LHCN-M2 (cell line): ENCODE results near the gene MYL12B. TPM values are rescaled to one million over a fixed set of nuclear protein-coding genes. Genes with fewer than 3 reads are reported as not detected.
"Not testable (repeated sequence)": the region's sequence is repeated elsewhere in the genome, so short reads cannot be mapped to it uniquely, and the experiment has no call there.

Experiments used
- DNase-seq: peaks from one replicate; pipeline ENCODE4 v3.0.0-alpha.2; 2012; ENCODE audit warnings: low read depth
- polyA plus RNA-seq: library from polyadenylated mRNA; unstranded; fragments of >200 nt; gene quantifications from one replicate; pipeline ENCODE4 v1.2.1, GENCODE V29; 2012; ENCODE audit warnings: missing spikeins
- total RNA-seq: library from RNA; depleted of rRNA; stranded (reverse); fragments of >200 nt; gene quantifications from 2 replicates; pipeline ENCODE4 v1.2.3, GENCODE V29; 2014; rRNA removed

MYL12B gene
- 378 and 399 TPM in 2 replicates for total RNA-seq
- 781 TPM for polyA plus RNA-seq

DNA sequence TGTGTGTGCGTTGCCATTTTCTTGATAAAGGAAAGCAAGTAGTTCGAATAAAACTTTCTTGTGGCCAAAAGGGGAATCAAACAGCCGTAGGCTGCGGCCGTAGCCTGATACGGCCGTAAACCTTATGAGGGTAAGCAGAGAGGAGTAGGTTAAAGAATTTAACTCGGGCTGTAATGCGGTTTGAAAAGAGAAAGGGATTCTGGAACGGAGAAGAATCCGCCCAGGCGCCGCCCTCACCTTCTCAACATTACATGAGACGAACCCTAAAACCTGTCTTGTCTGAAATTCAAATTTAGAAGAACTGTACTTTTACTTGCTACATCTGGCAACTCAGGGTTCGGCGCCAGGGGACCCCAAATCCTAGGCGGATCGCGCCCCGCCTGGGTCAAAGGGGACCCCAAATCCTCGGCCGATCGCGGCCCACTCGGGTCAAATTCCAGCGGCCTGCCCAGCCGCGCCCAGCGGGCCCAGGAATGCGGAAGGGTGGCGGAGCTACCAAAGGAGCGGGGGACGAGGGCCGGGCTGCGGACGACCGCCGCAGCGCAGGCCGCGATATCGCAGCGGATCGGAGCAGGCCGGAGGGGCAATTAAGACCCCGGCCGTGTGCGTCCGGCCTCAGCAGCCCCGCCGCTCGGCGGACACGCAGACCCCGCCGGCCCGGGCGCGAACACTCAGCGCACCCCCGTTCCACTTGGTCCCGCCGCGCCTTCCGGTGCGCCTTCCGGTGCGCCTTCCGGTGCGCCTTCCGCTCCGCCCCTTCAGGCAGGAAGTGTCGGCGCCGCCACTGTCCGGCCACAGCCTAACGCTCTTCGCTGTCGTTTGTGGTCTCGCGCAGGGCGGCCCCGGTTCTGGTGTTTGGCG lies at the start of gene MYL12B:
MYL12B (plus strand) TSS at position 761 of the 861 bp plus-strand sequence. CDS start 10,766 bp downstream, outside the sequence.
- DNase-seq = peak; percentile 81

DNA sequence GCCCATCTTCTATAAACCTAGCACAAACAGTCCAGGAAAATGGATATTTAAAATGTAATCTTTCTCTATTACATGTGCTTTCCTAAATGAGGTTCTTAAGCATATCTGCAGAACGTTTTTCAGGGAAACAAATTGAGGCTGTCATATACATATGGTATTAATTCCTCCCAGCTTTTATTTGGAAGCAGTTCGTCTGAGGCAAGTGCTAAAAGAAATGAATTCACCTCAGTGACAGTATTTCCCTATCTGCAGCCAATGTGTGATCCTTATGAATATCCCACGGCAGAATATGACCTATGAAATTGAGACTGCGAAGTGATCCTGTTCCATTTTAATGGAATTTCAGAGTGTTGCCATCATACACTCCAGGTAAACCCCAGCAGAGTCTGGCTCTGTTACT lies 49.3 kb upstream of the MYL12B start:
- DNase-seq = no peak

DNA sequence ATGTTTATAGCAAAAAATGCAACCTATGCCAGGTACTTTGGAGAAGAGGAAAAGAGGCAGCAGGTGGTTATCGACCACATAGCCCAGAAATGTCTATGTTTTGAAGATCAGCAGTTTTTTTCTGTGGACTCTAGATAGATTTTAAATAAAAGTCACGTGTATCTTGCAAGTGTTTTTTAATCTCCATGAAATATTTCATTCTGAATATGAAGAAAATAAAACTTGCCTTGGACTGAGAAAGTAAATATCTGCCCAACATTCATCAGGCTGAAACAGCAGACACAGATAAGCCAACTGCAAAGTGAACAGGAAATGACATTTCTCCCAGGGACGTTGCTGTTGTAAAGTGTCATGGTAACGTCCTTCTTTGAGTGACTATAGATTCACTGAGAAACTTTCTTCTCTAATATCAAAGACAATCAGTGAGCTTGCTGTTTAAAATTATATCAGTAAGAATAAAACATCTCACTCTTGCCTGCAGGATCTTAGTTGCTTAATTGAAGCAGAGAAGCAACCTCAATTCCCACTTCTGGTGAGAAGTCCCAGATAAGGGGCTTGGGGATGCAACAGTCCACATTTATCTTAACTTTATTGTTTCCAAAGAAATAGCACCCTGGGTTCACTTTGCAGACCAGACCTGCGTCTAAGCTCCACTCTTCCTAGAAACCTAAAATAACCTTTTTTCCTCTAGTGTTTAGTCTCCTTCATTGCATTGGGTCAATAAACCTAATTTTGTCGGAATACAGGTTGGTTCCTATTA lies 48.5 kb upstream of the MYL12B start:
- peak; percentile 1 for DNase-seq

DNA sequence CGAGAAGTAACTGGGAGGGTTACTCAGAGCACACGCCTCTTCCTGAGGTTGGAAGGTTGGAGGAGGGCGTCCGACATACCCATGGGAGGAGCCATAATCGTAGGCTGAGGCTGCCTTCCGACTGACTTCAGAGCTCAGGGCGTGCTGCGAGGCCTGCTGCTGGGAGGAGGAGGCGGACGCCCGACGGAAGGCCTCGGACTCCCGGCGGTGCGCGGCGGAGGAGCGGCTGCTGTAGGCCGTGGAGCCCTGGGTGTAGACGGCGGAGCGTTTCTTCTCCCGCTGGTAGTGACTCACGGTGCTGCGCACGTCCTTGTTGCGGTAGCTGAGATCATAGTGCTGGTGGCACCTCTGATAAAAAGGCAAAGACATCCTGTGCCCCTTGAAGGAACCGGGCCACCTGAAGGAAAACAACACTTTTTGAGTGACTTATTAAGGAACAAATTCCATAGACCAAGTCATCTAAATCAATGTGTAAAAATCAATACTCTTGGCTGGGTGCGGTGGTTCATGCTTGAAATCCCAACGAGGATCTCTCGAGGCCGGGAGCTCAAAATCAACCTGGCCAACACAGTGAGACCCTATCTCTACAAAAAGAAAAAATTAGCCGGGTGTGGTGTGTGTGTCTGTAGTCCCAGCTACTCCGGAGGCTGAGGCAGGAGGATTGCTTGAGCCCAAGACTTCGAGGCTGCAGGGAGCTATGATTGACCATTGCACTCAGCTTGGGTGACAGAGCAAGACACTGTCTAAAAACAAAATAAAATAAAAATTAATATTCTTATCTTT lies 46.9 kb upstream of the MYL12B start:
- DNase-seq = no peak

DNA sequence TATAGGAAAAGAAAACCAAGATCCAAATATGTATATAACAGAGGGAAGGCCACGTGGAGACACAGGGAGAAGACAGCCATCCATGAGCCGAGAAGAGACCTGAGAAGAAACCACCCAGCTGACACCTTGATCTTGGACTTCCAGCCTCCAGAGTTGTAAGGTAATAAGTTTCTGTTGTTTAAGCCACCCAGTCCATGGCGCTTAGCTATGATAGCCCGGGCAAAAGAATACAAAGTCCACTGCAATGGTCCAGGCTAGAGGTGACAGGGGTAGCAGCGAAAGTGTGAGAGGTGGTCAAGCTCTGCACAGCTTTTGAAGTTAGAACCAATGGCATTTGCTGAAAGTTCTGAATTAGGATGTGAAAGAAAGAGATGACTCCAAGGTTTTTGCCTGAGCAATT lies 44.9 kb upstream of the MYL12B start:
- DNase-seq = no peak

DNA sequence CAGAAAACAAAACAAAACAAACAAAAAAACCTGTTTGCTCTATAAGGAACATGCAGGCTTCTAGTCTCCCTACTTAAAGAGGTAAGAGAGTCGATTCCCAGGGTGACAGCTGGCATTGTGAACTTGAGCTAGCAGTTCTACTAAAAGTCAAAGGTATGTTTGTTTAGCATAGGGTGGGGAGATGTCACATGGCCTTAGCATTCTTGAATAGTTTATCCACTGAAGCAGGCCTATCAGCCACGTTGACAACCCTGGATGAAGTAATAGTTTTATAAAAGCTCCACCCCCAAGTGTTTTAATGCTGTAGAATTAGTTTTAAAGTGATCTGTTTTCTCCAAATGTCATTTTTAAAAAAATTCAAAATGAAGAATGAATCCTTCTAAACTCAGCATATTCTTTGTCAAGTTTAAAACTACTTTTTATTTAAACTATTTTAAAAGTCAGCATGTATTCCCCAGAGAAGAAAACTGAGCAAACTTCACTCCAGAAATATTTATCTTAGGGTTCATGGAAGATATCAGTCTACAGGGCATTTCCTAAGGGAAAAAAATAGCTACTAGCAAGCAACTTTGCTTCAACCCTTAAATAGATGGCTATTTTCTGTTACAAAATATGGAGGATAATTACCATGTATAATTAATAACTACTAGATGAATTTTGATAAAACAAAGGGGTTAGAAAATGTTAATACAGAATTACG lies 43.8 kb upstream of the MYL12B start:
- peak; percentile 19 for DNase-seq

DNA sequence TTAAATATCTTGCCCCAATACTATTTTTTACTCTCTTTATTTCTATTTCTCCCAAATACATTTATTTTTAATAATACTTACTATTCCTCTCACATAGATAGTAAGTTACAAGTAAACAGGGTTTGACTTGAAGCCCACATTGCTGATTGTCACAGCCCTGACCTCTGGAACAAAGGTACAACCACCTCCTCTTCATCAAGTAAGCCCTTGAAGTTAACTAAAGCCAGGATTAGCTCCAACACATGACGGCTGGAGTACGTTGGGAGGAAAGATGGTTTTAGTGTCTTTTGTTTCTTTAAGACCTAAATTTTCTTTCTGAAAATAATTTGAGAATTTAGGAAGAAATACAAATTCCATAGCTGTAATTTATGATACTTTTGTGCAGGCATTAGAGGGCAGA lies 43.1 kb upstream of the MYL12B start:
- no peak for DNase-seq

DNA sequence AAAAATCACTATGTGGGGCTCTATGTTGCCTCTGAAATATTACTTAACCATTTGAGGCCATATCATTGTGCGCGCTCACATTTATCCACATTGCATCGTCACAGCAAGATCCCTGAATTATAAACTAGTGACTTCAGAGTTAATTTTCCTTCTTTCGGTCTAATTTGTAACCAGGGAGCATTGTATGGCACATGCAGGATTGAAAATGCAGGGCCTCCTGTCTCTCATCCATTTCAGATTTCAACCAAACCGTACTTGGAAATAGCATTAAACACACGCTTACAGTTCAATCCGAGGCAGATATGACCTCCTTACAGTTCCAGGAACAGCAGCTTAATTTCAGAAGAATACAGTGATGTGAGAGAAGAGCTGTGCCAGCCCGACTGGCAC lies 42.7 kb upstream of the MYL12B start:
- no peak for DNase-seq

DNA sequence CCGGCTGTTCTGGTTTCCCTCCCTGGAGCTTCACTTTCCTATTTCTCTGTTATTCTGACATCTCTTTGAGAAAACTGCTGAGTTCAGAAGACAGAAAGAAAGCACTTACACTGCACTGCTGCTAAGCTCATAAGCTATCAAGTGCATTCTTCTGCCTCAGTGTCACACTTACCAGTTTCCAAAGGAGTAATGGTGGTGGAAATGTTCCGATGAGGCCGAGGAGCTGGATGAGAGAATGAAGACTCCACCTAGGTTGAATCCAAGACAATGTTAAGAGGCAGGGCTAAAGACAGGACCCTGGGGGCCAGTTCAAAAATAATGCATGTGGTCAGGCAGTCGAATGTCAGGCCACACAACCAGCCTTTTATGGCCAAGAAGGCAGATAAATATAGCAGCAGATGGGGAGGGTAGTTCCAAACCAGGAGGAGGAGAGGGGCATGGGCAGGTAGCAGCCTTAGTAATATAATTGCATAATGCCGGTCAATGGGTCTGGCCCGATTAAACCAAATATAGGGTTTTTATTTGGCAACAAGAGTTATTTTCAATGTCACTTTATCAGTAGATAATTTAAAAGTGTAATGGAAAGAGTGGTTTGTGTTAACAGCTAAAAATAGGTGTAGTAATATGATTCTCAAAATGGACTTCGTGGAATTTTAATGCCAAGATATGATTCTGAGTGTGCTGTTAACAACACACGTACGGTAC lies 42.1 kb upstream of the MYL12B start, which contains the start of gene MYOM1:
MYOM1 (minus strand) TSS at position 338 of the 705 bp plus-strand sequence. CDS start 4,745 bp downstream, outside the sequence.
- DNase-seq = no peak

DNA sequence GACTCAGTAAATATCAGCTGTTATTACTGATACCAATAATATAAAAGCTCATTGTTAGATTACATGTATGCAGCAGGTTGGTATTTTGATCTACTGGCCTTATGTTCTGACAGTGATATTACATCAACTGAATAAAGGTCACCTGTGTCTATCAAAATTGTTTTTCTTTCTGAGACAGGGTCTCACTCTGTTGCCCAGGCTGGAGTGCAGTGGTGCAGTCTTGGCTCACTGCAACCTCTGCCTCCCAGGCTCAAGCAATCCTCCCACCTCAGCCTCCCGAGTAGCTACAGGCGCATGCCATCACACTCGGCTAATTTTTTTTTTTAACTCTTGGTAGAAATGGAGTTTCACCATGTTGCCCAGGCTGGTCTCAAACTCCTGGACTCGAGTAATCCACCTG lies 41.1 kb upstream of the MYL12B start:
- DNase-seq = not testable (repeated sequence)

DNA sequence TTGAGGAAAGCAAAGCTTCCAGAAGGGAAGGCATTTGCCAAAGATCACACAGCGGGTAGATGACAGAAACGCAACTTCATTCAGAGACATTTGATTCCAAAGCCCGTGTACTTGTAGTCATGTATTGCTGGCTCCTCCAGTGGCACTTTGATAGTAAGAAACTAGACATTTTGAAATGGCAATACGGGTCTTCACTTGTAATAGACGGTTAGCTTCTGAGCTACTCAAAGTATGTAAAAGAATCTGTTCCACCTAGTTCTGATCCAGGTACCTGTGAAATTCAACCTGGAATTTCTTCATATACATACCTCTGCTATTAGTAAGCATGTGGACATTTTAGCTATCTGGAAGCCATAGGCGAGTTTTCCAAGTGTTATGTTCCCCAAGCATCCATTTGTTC lies 40.4 kb upstream of the MYL12B start:
- DNase-seq = no peak

DNA sequence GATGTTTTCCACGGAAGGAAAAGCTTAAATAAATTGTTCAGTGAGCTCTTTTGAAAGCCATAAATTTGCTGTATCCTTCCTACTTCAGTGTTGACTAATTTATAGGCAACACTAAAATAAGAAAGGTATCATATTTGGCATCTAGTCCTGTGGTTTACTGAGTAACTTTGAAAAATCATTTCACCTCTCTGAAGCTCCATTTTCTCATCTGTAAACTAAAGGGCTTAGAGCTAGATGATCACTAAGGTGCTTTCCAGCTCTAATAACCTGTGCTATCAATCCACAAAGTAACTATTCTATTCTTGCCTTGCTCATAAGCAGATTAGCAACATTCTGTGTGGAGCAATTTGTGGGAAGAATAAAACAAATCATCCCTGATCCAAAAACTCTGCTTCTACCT lies 38.6 kb upstream of the MYL12B start:
- DNase-seq = no peak

DNA sequence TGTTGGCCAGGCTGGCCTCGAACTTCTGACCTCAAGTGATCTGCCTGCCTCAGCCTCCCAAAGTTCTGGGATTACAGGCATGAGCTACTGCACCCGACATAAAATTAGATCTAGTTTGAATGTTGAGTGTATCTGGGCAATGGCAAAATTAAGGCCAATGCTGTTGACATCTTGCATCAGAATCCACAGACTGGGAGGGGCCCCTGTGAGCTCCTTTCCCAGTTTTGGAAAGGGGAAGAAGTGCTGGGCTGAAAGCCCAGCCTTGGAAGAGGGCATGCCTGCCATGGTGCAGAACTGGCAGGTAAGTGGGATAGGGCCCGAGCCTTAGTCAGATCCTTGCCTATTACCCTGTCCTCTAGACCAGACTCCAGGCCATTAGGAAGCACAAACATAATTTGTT lies 37.7 kb upstream of the MYL12B start:
- DNase-seq = no peak

DNA sequence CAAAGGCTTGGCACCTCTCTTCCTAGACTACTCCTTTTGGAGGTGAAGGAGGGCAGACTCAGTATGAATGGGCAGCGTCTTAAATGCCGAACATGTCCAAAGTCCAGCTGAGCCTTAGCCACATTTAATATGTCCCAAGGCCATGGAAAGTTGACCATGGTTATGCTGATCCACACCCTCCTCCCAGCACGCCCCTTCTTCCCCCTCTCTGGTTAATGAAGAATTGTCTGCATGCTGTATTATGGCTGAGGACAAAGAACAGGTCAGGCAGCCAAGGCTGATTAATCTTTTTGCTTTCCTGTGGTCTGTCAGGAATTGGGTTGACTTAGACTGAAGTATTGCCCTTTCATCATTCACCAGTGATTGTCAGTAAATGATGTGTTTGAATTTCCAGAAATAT lies 36.3 kb upstream of the MYL12B start:
- DNase-seq = no peak

DNA sequence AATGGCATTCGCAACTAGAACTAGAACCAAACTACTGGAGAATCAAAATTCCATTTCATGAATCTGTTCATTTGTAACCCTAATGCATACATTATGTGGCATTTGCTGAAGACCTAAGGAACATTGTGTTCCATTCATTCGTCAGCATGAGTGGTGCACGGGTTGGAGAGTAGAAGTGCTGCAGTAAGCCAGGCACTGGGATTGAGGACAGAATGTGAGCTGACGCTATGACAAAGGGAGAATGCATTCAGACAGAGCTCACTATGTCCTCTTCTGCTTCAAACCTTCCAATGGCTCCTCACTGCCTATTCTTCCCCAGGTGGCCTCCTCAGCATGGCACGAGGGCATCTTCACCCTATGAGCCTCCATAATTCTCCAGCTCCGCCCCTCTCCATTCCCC lies 35.9 kb upstream of the MYL12B start:
- no peak for DNase-seq

DNA sequence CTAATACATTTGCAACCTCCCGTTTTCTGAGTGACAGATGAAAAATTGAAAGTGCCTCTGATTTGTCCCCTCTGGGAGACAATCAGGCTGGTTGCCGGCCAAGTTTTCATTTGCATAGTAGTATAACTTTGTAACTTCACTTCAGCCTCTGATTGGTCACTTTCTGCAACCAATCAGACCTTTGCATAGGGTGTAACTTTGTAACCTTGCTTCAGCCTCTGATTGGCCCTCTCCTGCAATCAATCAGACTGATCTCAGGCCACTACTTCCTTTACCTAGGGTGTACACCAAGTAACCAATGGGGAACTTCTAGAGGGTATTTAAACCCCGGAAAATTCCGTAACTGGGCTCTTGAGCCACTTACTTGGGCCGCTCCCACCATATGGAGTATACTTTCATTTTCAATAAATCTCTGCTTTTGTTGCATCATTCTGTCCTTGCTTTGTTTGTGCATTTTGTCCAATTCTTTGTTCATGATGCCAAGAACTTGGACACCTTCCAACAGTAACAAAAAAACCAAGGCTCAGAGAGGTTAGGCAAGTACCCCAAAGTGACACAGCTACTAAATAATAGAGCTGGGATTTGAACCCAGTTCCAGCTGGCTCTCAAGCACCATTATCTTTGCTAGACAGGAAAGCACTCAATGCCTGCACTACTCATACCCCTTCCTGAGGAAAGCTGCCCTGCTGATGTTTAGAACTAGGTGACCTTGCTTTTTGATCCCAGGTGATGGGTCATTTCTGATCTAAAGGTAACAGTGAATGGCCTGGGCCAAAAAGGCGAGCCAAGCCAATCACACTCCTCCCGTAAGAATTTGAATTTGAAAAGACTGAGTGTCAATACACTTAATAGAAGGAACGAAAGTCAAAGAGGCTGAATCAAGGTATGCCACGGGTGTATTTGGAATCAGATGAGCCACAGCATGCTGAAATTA lies 31.3 kb upstream of the MYL12B start:
- peak; percentile 41 for DNase-seq

DNA sequence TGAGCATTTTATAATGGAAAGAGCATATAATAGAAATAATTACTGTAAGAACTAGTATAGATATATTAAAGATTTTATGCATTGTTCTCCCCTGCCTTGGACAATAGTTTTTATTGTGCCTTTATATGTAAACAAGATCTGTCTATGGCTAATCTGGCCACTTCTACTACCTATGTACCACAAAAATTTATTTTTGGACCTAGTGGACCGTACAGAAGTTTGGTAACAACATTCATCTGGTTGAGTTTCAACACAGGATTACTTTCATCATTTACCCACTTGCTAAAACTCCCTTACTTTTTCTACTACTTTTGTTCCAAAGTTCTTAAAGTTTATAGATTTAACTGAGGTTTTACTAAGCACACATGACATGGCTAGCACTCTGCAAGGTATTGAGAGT lies 28.9 kb upstream of the MYL12B start:
- DNase-seq = no peak

DNA sequence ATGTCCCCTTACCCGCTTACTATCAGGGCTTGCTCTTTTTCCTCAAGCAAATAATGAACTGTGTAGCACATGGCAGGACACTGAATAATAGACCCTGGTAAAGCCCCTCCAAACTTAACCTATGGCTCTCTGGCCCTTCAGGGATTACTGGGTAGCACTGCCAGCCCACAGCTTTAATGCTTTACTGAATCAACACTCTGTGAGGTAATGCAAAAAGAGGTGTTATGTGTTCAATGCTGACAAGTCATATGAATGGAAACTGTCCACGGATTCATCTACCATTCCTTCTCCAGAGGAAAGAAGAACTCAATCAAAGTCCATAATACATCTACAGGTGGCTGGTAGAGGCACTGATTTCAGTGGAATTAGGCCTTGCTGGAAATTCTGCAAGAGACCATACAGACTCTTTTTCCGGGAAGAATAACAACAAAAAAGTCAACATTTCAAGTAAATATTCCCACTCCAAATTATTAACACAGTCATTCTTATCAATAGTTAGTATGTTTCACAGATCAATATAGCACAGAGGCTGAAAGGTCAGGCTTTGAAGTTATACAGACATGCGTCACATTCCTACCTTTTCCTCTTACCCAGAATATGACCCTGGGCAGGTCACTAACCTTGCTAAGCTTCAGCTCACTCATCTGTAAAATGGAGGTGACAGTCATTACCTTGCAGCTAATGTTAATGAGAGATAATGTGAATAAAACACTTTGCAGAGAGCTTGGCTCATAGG lies 28.3 kb upstream of the MYL12B start:
- no peak for DNase-seq

DNA sequence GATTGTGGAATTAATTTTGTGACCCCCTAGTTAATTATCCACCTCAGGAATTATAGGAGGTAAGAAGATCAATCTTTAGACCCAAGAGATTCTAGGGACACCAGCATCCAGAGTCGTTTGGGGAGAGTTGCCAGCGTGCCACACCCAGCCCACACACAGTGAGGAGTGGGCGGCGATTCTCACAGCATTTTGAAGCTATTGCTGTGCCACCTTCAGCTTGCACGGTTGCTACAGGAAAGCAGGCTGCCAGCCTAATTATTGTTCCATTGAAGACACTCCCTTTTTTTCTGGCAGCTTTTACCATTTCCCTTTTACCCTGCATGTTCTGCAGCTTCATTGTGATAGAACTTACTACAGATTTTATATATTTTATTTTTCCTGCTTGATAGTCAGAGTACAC lies 27.5 kb upstream of the MYL12B start:
- DNase-seq = no peak
